Calu3 (cell line): ENCODE data around the gene R3HDM2. TPM values are rescaled to one million over a fixed set of nuclear protein-coding genes. Genes with fewer than 3 reads are reported as not detected.

ENCODE experiments used
- BruUV-seq: library from RNA; stranded (reverse); fragments of 400-500 nt; replicated peaks from 2 replicates; lab custom pipeline; 2021; lab: Mats Ljungman, UMichigan
- CTCF ChIA-PET: fragments of 300-600 bp; sonication (Branson Sonifier 250); formaldehyde crosslinking; loops from one replicate; lab custom pipeline; 2022; ENCODE audit warnings: antibody characterized with exemption; lab: Charles Lee
- DNase-seq: peaks from one replicate; pipeline ENCODE4 v3.0.0; 2022
- H3K27ac Mint-ChIP-seq: one replicate; pipeline ENCODE4 v1.8.0; 2022; ENCODE audit warnings: mixed read lengths; ENCODE audit not compliant: unreplicated experiment
- H3K27me3 Mint-ChIP-seq: one replicate; pipeline ENCODE4 v1.8.0; 2022; ENCODE audit warnings: mixed read lengths; ENCODE audit not compliant: unreplicated experiment
- H3K36me3 Mint-ChIP-seq: one replicate; pipeline ENCODE4 v1.8.0; 2022; ENCODE audit warnings: mild to moderate bottlenecking, moderate library complexity, mixed read lengths; ENCODE audit not compliant: insufficient read depth, unreplicated experiment
- H3K4me1 Mint-ChIP-seq: one replicate; pipeline ENCODE4 v1.8.0; 2022; ENCODE audit warnings: mild to moderate bottlenecking, low read depth, mixed read lengths; ENCODE audit not compliant: unreplicated experiment
- H3K4me3 Mint-ChIP-seq: one replicate; pipeline ENCODE4 v1.8.0; 2022; ENCODE audit warnings: mild to moderate bottlenecking, low read depth, moderate library complexity, mixed read lengths; ENCODE audit not compliant: unreplicated experiment
- H3K9me3 Mint-ChIP-seq: one replicate; pipeline ENCODE4 v1.8.0; 2022; ENCODE audit warnings: low read depth, mixed read lengths; ENCODE audit not compliant: unreplicated experiment
- CTCF ChIP-seq: fragments of 200-600 bp; IDR thresholded peaks from one replicate; pipeline ENCODE4 v1.8.0; 2022; ENCODE audit warnings: antibody characterized with exemption; ENCODE audit not compliant: unreplicated experiment
- intact Hi-C: fragments of 100-400 bp; cut with micrococcal nuclease; formaldehyde crosslinking; loops from one replicate; pipeline ENCODE4 v1.10.0; 2022; ENCODE audit not compliant: unreplicated experiment
- total RNA-seq: library from RNA; stranded (reverse); gene quantifications from 2 replicates; pipeline ENCODE4 v1.2.3, GENCODE V29; 2022

The R3HDM2 gene
- total RNA-seq, 1 experiment from 2014 or later: 77.3 TPM

- CTCF ChIA-PET: interaction anchor here (2.0 to 2.4 kb wide), 2 partner anchors 11 to 18 kb away, joined by 6 to 26 read pairs; no protein-coding TSS in a partner anchor
- H3K27ac Mint-ChIP-seq: peak overlapping the region; percentile 99
- H3K36me3 Mint-ChIP-seq: peaks cover 73% of the 10 kb centered on the region
- peaks cover 18% of the 10 kb centered on the region for H3K27me3 Mint-ChIP-seq
- peak overlapping the region; percentile 98 for H3K4me3 Mint-ChIP-seq
- intact Hi-C loops: no loop called here
- no peak for TF ChIP-seq CTCF
- no peak for DNase-seq
- H3K4me1 Mint-ChIP-seq: peaks cover 35% of the 10 kb centered on the region
- no peaks in the 10 kb centered on the region for H3K9me3 Mint-ChIP-seq
- no TSS peak for BruUV-seq
Observed at GRCh38 chr12:57231276-57232021, 199.4 kb downstream of the R3HDM2 start.

- intact Hi-C loops: no loop called here
- Mint-ChIP-seq H3K36me3 (peaks cover 64% of the 10 kb centered on the region), H3K4me3 (peak overlapping the region; percentile 98), H3K9me3 (no peaks in the 10 kb centered on the region), H3K4me1 (peaks cover 39% of the 10 kb centered on the region), H3K27me3 (peaks cover 27% of the 10 kb centered on the region), H3K27ac (peak overlapping the region; percentile 99)
- no peak for DNase-seq
- CTCF ChIA-PET: interaction anchor here (0.6 to 2.4 kb wide), 6 partner anchors 9 to 597 kb away, joined by 3 to 26 read pairs (median 12); partner anchors contain the start of gene NXPH4
- no peak for TF ChIP-seq CTCF
- BruUV-seq: no TSS peak
Observed at GRCh38 chr12:57230381-57231155, 200.3 kb downstream of the R3HDM2 start.

GRCh38 chr12:57229634-57230380, 201.0 kb downstream of the R3HDM2 start, which contains the start of gene SHMT2:
SHMT2 (plus strand) TSS chr12:57229711; CDS start chr12:57229779, 68 bp downstream.
- Mint-ChIP-seq H3K4me1 (peaks cover 39% of the 10 kb centered on the region), H3K4me3 (peak within 1 kb of the TSS; percentile 98), H3K36me3 (peaks cover 60% of the 10 kb centered on the region), H3K27me3 (peaks cover 34% of the 10 kb centered on the region), H3K9me3 (no peaks in the 10 kb centered on the region), H3K27ac (peak within 1 kb of the TSS; percentile 99)
- intact Hi-C loops: no loop called here
- CTCF ChIA-PET: interaction anchor here (0.6 to 2.4 kb wide), 9 partner anchors 10 to 596 kb away, joined by 3 to 26 read pairs (median 12); partner anchors contain the start of gene NXPH4
- DNase-seq: peak; percentile 97
- TSS peak; percentile 48 for BruUV-seq
- TF ChIP-seq CTCF: no peak

GRCh38 chr12:57229046-57229633, 201.7 kb downstream of the R3HDM2 start:
- no peaks in the 10 kb centered on the region for H3K9me3 Mint-ChIP-seq
- H3K27ac Mint-ChIP-seq: peak overlapping the region; percentile 99
- DNase-seq: no peak
- CTCF ChIA-PET: interaction anchor here (0.6 to 2.4 kb wide), 8 partner anchors 10 to 524 kb away, joined by 3 to 26 read pairs (median 12); partner anchors contain the start of gene NXPH4
- no peak for TF ChIP-seq CTCF
- H3K4me3 Mint-ChIP-seq: peak overlapping the region; percentile 98
- intact Hi-C loops: no loop called here
- peaks cover 39% of the 10 kb centered on the region for H3K4me1 Mint-ChIP-seq
- H3K36me3 Mint-ChIP-seq: peaks cover 56% of the 10 kb centered on the region
- H3K27me3 Mint-ChIP-seq: peaks cover 41% of the 10 kb centered on the region
- TSS peak; percentile 90 for BruUV-seq
